GM19043 (cell line): Measurements from ENCODE around the gene S100Z.
"Not testable (repeated sequence)": the region's sequence is repeated elsewhere in the genome, so short reads cannot be mapped to it uniquely, and the experiment has no call there.

ENCODE experiments used
- ATAC-seq: cut with Tn5 transposase; IDR thresholded peaks from one replicate; pipeline ENCODE4 v1.9.1; 2021; ENCODE audit warnings: low read depth; ENCODE audit not compliant: unreplicated experiment

Gene S100Z

DNA sequence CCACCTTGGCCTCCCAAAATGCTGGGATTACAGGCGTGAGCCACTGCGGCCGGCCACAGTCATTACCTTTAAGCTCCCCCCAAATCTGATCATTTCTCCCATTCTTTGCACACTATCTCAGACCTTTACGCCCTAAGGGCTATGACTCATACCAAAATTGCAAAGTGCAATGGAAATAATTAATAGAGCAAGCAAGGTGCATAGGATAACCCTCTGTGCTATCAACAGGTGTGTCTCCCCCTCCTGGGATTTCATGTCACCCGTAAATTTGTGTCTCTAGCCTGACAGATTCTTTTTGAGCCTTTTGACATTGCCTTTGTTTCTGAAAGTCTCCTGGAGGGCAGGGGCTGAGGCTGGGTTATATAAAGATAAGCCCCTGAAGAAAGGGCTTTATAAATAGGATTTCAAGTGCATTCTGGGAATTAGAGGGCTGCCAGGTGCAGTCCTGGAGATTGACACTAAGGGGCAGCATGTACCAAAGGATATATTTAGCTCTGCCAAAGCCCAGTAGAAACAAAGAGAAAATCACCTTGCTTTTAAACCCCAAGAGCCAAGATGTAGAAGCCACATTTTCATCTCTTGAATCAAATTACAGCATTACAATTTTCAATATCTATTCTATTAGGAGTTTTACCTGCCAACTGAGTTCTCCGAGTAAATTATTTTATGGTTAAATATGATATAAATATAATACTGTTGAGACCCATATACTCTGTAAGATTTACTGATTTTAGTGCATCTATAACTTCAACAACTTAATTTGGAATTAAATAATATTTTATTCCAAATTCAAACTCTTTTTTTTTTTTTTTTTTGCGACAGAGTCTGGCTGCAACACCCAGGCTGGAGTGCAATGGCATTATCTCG, 18.2 kb downstream of the S100Z start:
- peak; percentile 57 for ATAC-seq

DNA sequence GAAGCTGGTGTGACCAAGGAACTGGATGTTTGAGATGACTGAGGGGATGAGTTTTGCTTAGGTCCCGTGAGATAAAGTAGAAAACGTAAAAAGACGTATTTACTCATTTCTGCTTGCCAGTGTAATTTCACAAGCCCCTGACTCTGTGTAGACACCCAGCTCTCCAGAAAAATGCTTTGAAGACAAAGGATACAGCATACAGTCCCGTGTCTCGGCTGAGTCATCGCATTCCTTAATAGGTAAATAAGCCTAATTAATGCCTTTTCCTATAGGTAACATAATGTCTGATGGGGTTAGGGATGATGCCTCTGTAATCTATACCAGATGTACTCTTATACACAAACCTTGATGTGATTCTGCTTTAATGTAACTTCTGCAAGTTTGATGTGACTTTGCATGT, 20.2 kb downstream of the S100Z start:
- no peak for ATAC-seq

DNA sequence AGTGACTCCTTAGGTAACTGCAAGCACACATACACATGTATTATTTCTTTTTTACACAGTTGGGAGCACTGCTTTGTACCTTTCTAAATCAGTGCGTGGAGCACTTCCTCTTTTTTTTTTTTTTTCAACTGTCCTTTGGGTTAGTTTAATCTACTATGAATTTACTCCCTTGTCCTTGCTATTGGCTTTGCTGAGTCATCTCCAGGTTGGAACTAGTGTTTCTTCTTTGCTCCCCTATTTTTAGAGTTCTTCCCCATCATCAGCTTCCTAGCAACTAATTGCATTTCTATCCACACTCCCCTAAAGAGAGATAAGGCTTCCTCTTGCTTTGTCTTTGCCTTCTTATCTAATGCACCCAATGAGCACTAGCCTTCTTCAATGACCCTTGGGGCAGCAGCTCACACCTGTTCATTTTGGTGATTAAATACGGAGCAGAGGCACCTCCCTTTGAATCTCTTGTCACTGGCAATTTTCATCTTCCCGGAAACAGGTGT, 24.3 kb downstream of the S100Z start:
- no peak for ATAC-seq

DNA sequence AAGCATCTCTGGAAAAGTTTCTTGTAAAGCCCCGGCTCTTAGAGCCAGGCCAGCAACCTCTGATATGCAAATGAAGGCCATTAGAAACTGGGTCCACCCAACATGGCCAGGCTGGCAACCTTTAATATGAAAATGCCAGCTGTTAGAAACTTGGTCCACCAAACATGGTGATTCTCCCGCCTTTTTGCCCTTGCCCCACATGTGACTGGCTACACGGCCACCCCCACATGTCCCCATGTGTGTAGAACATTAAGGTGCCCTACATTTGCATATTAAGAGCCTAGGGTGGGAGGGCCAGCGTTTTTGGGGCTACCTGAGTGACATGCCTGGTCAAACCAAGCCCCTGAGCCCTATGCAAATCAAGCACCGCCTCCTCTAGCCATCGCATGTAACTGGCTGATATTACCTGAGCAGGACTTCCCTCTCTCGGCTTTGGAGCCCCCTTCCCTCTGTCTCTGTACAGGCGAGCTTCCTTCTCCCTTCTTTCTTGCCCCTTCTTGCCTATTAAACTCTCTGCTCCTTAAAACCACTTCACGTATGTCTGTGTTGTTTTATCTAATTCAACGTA, 39.0 kb downstream of the S100Z start:
- ATAC-seq = no peak

DNA sequence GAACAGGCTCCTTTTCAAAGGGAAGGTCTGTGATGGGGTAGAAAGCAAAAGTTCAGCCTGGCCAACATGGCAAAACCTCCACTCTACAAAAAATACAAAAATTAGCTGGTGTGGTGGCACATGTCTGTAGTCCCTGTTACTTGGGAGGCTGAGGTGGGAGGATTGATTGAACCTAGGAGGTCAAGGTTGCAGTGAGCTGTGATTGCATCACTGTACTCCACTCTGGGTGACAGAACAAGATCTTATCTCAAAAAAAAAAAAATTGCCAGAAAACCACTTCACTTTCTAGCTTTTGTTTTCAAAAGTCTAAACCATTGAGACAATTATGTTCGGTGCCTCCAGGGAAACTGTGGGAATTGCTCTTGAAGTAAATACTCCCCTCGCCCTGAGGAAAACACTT, 43.5 kb downstream of the S100Z start:
- no peak for ATAC-seq

DNA sequence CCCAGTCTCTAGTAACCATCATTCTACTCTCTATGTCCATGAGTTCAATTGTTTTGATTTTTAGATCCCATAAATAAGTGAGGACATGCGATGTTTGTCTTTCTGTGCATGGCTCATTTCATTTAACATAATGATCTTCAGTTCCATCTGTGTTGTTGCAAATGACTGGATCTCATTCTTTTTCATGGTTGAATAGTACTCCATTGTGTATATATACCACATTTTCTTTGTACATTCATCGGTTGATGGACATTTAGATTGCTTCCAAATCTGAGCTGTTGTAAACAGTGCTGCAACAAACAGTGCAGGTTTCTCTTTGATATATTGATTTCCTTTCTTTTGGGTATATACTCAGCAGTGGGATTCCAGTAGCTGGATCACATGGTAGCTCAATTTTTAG, 46.4 kb downstream of the S100Z start:
- ATAC-seq = no peak

DNA sequence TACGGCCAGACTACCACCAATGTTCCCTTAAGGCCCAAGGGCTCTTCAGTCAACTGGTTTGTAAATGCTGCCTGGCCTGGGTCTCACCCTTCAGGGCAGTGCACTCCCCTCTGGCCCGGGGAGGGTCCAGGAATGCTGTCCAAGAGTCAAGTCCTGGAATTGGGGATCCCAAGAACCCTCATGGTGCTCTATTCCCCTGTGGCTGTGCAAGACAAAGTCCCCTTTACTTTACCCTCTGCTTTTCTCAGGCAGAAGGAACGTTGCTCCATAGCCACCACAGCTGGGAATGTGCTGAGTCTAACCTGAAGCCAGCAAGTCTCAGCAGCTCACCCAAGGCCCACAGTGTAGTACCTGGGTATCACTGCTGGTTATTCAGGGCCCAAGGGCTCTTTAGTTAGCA, 51.7 kb downstream of the S100Z start:
- no peak for ATAC-seq

DNA sequence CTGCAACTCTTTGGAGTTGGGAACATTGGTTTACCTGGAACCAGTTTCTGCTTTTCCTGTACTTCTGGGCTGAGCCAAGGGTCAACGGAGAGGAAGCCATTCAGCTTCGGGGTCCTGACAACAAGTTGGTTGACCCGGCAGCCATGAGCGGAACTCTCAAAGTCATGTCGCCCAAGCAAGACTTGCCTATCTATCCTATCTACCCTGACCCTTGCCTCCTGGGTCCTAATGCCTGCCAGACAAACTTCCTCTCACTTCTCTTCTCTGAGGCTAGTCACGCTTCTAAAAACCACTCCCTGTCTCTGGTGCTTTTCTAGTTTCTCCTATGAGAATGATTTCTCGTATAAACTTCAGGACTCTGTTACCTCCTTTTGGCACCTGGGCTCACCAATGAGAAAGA, 58.4 kb downstream of the S100Z start:
- no peak for ATAC-seq

DNA sequence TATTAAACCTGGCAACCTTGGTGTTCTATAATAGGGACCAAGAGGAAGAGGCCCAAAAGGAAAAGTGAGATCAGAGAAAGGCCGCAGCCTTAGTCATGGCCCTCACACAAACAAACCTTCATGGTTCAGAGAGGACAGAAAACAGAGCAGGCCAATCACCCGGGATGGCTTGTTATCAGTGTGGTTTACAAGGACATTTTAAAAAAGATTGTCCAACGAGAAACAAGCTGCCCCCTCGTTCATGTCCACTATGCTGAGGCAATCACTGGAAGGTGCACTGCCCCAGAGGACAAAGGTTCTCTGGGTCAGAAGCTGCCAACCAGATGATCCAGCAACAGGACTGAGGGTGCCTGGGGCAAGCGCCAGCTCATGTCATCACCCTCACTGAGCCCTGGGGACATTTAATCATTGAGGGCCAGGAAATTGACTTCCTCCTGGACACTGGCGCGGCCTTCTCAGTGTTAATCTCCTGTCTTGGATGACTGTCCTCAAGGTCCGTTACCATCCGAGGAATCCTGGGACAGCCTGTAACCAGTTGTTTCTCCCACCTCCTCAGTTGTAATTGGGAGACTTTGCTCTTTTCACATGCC, 60.6 kb downstream of the S100Z start:
- not testable (repeated sequence) for ATAC-seq

DNA sequence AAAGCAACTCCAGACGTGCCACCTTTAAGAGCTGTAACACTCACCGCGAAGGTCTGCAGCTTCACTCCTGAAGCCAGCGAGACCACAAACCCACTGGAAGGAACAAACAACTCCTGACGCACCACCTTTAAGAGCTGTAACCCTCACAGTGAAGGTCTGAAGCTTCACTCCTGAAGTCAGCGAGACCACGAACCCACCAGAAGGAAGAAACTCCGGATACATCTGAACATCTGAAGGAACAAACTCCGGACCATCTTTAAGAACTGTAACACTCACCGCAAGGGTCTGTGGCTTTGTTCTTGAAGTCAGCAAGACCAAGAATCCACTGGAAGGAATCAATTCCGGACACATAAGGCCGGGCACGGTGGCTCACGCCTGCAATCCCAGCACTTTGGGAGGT, 64.9 kb downstream of the S100Z start:
- ATAC-seq = not testable (repeated sequence)

DNA sequence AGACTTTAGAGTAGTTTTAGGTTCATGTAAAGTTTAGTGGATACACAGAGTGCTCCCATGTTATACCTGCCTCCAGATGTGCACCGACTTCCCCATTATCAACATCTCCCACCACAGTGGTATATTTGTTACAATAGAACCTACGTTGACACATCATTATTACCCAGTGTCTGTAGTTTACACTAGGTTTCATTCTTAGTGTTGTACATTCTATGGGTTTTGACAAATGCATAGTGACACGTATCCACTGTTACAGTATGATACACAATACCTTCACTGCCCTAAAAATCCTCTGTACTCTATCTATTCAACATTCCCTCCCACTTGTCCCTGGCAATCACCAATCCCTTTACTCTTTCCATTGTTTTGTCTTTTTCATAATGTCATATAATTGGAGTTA, 68.7 kb downstream of the S100Z start:
- no peak for ATAC-seq

DNA sequence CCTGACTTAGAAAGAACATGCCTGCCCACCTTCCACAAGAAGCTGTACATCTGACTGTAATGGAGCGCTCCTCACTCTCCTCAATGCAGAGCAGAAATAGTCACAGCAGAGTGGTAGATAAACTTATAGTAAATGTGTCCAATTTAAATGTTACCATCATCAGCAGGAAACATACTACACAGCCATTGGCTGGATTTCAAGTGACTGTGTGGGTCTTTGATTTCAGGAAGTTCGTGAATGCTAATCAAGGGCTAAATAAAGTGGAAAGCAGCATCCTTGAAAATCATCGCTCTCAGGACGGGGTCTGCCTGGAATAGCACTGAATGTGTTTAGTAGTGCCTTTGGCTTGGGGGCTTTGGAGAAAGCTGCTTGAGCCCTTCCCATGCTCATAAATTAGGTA, 70.7 kb downstream of the S100Z start:
- no peak for ATAC-seq

DNA sequence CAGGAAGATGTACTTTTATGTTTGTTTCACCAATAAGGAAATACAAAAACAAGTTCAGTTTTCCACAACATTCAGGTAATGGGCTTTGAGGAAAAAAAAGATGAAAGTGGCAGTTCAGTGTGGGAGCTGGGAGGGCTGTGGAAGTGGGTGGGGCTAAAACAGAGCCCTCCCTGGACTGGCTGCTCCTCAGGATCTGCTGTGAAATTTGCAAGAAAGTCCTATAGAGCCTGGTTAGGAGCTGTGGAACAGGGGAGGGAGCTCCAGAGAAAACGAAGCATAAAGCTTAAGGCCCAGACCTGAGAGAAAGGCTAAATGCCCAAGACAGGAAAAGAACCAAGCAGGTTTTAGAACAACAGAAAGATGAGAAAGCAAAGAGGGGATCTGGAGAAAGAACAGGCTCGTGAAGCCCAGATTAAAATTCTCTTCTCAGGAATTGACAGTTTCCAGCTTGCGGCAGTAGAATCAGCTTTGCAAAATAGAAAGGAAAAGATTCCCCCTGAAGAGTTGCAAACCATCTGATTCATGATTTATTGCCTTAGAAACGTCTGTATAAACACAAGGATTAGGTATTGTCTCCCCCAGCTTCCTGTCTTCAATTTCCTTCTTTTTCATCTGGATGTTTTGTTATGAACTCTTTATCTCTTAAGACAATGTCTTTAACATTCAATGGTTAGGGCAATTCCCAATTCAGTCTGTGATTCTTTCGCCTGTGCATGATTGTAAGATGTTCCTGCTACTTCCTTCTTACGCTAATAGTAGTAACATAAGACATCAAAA, 76.7 kb downstream of the S100Z start:
- no peak for ATAC-seq

DNA sequence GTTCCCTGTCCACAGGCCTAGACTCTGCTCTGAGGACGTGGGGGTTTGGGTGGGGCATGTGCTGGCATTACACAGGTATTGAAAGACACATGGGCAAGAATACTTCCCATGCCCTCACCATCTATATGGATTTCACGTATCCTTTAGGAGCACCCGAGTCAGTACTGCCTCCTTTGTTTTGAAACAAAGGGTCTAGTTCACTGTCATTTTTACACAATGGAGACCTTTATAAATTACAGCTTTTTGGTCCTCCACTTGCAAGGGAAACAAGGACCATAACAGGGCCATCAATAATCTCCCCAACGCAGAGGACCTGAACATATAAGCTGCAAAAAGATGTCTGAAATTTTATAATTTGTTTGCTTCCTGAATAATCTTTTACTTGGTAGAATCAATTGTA, 78.1 kb downstream of the S100Z start:
- no peak for ATAC-seq

DNA sequence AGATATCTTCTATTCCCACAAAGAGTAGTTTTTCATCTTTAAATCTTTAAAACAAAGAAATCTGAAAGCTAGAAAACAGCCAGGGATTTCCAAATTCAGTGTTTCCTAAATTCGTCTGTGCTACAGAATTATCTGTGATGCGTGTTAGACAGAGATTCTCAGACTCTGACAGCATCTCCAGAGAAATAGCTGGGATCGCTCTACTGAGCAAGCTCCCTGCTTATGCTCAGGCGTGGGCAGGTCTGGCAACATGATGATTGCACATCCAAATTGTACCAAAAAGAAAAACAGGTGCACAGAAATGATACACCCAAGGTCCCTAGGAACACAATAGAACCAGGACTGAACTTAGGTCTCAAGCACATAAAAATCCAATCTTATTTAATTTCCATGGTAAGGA, 80.3 kb downstream of the S100Z start:
- ATAC-seq = no peak

DNA sequence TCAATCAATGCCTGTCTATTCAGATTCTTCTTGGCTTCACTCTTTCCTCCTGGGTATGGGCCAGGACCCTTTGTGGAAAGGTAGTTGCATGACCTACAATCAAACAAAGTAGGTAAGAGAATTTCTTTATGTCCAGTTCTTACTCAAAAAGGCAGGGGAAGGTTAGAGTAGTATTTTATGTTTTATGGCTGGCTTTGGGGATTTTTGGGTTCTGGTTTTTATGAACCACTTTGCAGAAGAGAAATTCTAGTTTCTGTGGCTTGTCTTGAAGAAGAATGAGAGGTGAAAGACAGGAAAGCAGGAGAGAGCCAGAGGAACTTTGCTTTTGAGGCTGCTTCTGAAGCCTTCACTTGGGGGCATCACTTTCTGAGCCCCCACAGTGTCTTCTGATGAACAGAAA, 88.4 kb downstream of the S100Z start:
- ATAC-seq = no peak

DNA sequence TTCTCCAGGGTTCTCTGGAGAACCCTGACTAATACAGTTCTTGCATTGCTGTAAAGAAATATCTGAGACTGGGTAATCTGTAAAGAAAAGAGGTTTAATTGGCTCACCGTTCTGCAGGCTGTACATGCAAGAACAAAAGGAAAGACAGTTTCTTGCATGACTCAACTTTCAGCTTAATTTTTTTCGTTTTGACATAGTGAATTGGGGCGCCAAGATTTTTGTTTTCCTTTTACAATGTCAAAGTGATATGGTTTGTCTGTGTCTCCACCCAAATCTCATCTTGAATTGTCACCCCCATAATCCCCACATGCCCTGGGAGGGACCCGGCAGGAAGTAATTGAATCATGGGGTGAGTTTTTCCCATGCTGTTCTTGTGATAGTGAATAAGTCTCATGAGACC, 91.2 kb downstream of the S100Z start:
- no peak for ATAC-seq

DNA sequence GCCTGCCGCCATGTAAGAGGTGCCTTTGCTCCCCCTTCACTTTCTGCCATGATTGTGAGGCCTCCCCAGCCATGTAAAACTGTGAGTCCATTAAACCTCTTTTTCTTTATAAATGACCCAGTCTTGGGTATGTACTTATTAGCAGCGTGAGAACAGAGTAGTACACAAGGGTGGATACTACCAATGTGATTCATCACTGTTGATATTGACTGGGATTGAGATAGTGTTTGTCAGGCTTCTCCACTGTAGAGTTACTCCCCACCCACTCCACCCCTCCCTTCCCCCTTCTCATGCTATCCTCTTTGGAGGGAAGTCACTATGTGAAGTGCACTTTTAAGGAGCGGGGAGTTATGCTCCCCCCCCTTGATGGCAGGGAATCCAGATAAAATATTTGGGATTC, 91.6 kb downstream of the S100Z start:
- no peak for ATAC-seq

DNA sequence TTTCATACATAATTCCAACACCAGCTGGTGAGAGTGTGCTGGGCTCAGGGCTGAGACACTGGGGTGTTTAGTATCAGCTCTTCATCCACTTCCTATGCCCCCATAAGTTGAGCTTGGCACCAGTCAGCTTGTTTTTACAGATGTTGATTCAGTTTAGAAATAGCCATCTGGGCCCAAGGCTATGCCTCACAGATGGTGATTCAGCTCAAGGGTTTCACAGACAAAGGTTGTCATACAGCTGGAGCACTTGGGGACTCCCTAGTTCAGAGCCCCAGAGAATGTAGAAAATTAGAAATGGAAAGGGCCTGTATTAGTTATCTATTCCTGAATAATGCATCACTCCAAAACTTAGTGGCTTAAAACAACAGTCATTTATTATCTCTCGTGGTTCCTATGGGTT, 92.8 kb downstream of the S100Z start:
- no peak for ATAC-seq

DNA sequence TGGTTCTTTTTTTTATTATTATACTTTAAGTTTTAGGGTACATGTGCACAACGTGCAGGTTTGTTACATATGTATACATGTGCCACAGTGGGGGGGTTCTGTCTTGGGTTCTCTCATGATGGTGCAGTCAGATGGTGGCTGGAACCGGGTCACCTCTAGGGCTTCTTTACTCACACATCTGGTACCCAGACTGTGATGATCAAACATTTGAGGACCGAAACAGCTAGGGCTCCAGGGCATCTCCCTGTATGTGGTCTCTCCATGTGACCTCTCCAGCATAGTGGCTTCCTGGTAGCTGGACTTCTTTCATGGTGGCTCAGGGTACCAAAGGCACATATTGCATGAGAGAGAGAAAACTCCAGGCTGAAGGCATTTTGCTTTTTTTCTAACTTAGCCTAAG, 93.2 kb downstream of the S100Z start:
- ATAC-seq = no peak

DNA sequence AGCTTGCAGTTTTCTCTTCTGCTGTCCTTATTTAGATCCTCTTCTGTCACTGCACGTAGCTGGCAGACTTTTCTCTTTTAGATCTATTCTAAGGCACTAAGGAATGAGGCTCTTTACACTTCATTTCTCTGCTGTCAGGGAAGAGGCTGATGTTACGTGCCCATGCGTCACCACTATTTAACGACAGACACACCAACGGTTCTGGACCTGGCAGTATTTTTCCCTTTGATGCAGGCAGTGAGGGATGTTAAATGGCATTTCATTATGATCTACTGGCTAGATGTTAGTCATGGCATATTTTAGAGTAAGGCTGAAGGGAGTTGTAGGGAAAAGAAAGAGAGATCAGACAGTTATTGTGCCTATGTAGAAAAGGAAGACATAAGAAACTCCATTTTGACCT, 94.8 kb downstream of the S100Z start:
- no peak for ATAC-seq
